ENCODE measurements around the gene PRKAG3. TPM values are rescaled to one million over a fixed set of nuclear protein-coding genes. Genes with fewer than 3 reads are reported as not detected.

Gene PRKAG3
- total RNA-seq, 3 donors from 2014 or later, result not detected

DNA sequence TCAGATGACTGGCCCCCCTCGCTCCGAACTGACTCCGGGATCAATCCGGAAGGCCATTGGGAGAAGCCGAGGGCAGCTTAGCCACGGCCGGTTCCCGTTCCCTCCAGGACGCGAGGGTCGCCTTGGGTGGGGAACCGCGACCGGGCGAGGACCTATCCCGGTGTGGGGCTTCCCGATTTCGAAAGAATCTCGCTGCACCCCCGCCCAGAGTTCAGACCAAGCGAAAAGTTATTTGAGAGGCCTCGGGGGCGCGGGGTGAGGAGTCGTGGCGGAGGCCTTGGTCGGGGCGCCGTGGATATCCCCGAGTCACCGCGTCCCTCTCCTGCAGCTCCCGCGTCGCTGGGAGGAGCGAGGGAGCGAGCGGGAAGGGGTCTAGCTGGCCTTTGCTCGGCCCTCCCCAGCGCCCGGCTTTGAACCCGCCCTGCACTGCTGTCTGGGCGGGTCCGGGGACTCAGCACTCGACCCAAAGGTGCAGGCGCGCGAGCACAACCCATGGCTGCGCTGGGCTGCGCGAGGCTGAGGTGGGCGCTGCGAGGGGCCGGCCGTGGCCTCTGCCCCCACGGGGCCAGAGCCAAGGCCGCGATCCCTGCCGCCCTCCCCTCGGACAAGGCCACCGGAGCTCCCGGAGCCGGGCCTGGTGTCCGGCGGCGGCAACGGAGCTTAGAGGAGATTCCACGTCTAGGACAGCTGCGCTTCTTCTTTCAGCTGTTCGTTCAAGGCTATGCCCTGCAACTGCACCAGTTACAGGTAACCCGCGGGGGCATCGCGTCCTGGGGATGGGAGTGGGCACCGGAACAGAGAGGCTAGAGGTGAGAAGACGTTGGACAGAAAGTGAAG, 49.7 kb downstream of the PRKAG3 start, which contains the start of gene CYP27A1:
TSS of gene CYP27A1 (plus strand) at position 457 of the 837 bp plus-strand sequence. CDS start at position 493, 36 bp downstream.
- Histone ChIP-seq H3K9me3 (no peaks in the 10 kb centered on the region), H3K4me3 (peak within 1 kb of the TSS; percentile 46), H3K4me1 (ENCODE audit: low read depth) (peaks cover 12% of the 10 kb centered on the region), H3K36me3 (ENCODE audit: low read depth) (no peaks in the 10 kb centered on the region)
- TF ChIP-seq, protein P1, sequence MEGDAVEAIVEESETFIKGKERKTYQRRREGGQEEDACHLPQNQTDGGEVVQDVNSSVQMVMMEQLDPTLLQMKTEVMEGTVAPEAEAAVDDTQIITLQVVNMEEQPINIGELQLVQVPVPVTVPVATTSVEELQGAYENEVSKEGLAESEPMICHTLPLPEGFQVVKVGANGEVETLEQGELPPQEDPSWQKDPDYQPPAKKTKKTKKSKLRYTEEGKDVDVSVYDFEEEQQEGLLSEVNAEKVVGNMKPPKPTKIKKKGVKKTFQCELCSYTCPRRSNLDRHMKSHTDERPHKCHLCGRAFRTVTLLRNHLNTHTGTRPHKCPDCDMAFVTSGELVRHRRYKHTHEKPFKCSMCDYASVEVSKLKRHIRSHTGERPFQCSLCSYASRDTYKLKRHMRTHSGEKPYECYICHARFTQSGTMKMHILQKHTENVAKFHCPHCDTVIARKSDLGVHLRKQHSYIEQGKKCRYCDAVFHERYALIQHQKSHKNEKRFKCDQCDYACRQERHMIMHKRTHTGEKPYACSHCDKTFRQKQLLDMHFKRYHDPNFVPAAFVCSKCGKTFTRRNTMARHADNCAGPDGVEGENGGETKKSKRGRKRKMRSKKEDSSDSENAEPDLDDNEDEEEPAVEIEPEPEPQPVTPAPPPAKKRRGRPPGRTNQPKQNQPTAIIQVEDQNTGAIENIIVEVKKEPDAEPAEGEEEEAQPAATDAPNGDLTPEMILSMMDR (IDR thresholded peaks at IDR 0.05), result no peak
- peak; percentile 69 to 80 (median 76) for DNase-seq
- peak; percentile 92 for ATAC-seq
- intact Hi-C loops (cut with DNase I, micrococcal nuclease), result no loop called here

DNA sequence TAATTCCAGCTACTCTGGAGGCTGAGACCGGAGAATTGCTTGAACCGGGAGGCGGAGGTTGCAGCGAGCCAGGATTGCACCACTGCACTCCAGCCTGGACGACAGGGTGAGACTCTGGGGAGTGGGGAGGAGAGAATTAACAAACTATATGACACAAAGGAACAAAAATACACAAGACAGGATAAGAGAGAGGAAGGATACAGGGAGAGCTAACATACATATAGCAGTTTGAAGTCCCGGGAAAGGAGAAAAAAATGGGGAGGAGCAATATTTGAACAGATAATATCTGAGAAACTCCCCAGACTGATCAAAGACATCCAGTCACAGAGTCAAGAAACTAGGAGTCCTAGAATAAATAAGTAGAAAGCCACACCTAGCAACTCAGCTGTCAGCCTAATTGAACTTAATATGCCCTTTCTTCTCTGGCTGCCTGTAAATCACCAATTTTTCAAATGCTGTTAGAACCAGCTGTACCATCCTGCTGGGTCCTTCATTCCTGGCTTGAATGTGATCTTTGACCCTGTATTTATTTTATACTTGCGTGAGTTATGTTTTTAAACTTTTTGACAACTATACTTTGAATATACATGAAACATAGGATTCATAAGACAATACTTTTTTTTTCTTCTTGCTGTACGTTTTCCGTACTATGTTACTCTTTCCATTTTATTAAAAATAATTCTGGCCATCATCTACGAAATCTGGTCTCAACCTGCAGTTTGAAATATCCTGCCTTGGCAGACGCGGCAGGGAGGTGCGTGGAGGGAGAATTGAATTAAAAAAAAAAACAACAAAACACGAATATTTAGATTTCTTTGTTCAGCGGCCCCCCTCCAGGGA, 50.5 kb downstream of the PRKAG3 start:
- Histone ChIP-seq H3K9me3 (peaks cover 3% of the 10 kb centered on the region), H3K4me1 (ENCODE audit: low read depth) (peaks cover 12% of the 10 kb centered on the region), H3K36me3 (ENCODE audit: low read depth) (no peaks in the 10 kb centered on the region), H3K4me3 (peak overlapping the region; percentile 46)
- DNase-seq, result peak in 1 of 3 donors; percentile 34
- peak; percentile 14 for ATAC-seq
- intact Hi-C loops (cut with DNase I, micrococcal nuclease), result no loop called here
- TF ChIP-seq, protein P1 (IDR thresholded peaks at IDR 0.05), result no peak

DNA sequence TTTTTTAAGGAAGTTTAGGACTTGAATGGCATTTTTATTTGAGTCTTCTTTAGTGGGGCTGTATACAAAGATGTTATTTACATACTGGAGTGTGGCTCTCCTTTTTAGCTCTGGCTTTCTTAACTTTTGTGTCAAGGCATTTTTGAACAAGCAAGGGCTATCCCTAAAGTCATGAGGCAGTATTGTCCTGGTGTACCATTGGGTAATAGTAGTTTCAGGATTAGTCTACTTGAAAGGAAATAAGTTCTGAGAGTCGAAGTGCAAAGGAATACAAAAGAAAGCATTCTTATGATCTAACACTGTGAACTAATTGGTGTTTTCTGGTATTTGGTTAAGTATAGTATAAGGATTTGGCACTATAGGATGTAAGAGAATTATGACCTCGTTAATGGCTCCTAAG, 51.6 kb downstream of the PRKAG3 start:
- Histone ChIP-seq H3K9me3 (peaks cover 3% of the 10 kb centered on the region), H3K36me3 (ENCODE audit: low read depth) (no peaks in the 10 kb centered on the region), H3K4me3 (no peak overlapping the region), H3K4me1 (ENCODE audit: low read depth) (peaks cover 5% of the 10 kb centered on the region)
- TF ChIP-seq, protein P1 (IDR thresholded peaks at IDR 0.05), result no peak
- ATAC-seq, result no peak
- DNase-seq, result no peak
- intact Hi-C loops (cut with DNase I, micrococcal nuclease), result no loop called here

DNA sequence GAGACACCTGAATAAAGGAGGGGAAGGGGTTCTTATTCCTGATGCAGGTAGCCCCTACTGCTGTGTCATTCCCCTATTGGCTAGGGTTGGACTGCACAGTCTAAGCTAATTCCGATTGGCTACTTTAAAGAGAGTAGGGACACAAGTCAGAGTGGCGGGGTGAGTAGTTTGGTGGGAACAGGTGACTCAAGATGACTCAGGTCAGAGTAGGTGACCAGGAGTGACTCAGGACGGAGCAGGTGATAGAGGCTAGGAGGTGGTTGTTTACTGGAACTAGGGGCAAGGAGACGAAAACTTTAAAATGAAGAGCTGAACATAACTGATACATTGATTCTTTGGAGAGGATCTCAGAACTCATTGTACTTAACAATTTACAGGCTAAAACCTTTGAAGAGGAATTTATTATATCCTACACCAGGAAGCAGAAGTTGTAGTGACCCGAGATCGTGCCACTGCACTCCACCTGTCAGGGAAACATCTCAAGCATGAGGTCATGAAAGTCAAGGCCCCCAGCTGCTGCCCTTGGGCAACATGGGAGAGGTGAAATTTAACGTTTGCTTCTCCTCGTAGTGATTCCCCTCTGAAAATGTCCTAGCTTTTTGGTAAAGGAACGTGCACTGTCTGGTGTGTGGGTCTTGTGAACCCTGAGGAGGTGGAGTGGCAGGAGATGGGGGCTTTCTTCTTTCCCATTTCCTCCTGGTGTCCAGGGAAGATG, 54.2 kb downstream of the PRKAG3 start:
- TF ChIP-seq, protein P1 (IDR thresholded peaks at IDR 0.05), result no peak

DNA sequence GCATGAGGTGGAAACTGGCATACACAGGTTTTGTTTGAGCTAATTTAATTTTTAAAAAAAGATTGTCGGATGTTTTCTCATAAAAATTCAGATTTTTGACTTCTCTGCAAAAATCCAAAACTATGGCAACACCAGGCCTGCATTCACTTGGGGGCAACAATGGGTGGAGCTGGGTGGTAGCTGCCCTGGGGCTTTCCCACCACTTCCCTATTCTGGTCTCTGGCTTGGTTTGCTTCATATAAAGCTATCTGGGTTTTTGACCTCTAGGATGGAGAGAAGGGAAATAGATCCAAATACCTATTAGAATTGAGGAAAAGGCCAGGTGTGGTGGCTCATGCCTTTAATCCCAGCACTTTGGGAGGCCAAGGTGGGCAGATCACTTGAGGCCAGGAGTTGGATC, 55.1 kb downstream of the PRKAG3 start:
- intact Hi-C loops (cut with DNase I, micrococcal nuclease), result no loop called here
- H3K36me3 ChIP-seq (ENCODE audit: low read depth), result no peaks in the 10 kb centered on the region
- no peaks in the 10 kb centered on the region for H3K4me1 ChIP-seq (ENCODE audit: low read depth)
- H3K4me3 ChIP-seq, result no peak overlapping the region
- peaks cover 3% of the 10 kb centered on the region for H3K9me3 ChIP-seq
- DNase-seq, result no peak
- ATAC-seq, result no peak
- TF ChIP-seq, protein P1 (IDR thresholded peaks at IDR 0.05), result no peak

More for the DNA sequence above, 54.2 kb downstream of the PRKAG3 start:
- intact Hi-C loops (cut with DNase I, micrococcal nuclease), result no loop called here
- Histone ChIP-seq H3K4me1 (ENCODE audit: low read depth) (no peaks in the 10 kb centered on the region), H3K4me3 (no peak overlapping the region), H3K36me3 (ENCODE audit: low read depth) (no peaks in the 10 kb centered on the region), H3K9me3 (peaks cover 3% of the 10 kb centered on the region)
- DNase-seq (no peak), ATAC-seq (no peak)
